GM19463 (cell line): ENCODE results near the gene PBX1.
"Not testable (repeated sequence)": the region's sequence is repeated elsewhere in the genome, so short reads cannot be mapped to it uniquely, and the experiment has no call there.

Experiments used
- ATAC-seq: cut with Tn5 transposase; IDR thresholded peaks from one replicate; pipeline ENCODE4 v1.9.1; 2021; ENCODE audit warnings: mild to moderate bottlenecking, moderate library complexity; ENCODE audit not compliant: unreplicated experiment

The PBX1 gene

DNA sequence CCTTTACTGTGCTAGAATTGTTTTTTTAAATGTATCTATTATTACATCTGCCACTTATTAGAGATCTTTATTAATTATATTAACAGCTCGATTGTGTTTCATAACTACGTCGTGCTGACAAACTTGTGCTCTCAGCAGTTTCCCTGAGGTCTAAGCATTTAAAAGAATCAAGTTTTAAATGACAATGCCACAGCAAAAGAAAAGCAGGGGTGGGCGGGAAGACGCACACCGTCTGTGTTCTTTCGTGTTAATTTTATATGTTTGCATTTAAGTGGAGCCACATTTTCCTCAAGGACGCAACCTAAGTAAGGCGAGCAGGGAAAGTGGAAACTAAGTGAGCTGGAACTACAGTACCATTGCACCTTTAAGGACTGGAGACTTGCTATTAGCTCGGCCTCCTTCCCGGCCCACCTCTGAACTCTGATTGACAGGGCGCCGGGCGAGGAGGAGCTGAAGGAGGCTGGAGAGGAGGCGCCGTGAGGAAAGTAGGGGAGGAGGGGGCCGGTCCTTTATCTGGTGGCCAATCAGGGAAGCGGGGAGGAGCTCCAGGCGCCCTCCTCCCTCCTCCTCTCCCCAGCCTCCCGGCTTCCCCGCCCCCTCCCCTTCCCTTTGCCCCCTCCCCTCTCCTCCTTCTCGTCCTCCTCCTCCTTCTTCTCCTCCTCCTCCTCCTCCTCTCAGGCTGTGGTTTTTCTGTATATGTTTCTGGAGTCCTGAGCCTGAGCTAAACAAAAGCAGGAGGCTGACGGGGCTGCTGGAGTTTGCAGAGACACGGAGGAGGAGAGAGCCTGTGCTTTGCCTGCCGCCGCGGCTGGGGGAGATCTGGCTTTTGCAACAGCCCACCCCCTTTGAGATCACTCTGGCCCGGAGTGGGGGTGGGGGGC, at the start of gene PBX1:
Gene PBX1, plus strand, starts transcription at position 724 of the 881 bp plus-strand sequence.
- ATAC-seq = peak; percentile 100

DNA sequence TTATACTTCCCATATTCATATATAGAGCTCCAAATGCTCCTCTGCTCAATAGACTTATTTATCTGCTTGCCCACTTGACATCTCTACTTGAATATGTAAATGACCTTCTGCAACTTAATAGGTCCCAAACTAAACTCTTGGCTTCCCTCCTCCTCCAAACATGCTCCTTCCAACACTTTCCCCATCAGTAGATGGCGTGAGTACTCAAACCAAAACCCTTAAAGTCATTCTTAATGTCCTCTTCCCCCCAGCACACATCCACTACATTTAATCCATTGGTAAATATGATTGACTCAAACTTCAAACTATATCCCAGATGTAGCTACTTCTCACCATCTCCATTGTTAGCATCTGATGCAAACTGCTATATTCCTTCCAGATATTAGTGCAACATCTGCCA, 48.5 kb upstream of the PBX1 start:
- no peak for ATAC-seq

DNA sequence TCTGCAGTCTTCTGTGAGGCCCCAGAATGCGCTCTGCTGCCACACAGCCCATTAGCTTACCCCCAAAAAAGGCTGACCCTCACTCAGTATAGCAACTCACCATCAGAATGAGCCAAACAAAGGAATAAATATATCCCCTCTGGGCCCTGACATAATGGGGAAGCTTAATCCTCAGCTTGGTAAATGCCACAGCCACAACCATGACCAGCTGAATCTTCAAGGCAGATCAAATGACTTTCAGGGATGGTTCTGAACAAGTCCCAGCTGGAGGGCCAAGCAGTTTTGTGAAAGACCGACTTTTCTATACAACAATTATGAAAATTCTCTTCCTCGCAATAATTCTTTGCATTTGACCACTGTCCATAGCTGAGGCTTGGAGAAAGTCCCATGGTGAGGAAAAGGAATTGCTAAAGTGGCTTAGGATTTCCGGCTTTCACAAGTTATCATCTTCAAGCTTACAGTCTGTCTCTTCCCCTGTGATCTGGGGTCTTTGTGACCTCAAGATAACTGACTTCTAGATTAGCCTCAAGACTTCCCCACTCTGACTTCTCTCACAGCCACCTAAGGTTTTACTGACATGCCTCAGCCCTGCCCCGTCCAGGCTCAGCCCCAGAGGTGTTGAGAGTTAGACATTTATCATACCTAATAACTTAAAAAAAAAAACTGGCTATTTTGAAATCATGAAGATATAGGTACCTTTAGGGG, 47.8 kb upstream of the PBX1 start:
- no peak for ATAC-seq

DNA sequence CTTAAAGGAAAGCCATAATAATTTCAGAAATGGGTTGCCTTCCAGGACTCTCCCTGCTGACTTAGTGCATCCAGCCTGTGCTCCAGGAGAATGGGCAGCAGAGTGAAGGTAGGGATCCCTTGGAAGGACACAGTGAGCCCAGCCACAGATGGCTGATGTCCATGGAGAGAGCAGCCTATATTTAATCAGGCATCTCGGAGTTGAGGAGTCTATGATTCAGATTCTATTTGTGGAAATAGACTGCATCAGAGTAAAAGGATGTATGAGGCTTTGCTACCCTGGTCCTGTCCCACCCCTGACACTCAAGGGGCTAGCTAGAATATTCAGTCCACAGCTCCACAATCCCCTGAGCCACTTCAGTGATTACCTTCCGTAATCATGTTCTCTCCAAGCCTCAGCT, 43.8 kb upstream of the PBX1 start:
- no peak for ATAC-seq

DNA sequence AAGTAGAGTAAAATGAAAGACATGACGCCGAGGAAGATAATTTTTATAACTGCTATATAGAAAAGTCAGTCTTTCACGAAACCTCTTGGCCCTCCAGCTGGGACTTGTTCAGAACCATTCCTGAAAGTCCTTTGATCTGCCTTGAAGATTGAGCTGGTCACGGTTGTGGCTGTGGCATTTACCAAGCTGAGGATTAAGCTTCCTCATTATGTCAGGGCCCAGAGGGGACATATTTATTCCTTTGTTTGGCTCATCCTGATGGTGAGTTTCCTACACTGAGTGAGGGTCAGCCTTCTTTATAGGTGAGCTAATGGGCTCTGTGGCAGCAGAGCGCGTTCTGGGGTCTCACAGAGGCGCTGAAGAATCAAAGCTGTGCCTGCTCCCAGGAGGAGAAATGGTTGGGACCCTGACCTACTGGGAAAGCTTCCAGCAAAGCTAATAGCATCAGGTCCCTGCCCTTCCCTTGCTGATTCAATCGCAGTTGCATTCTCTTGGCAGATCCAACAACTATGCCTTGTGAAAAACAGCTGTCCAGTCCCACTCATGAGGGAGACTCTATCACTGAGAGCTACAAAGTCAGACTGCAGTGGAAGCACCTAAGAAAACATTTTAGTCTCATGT, 43.2 kb upstream of the PBX1 start:
- no peak for ATAC-seq

DNA sequence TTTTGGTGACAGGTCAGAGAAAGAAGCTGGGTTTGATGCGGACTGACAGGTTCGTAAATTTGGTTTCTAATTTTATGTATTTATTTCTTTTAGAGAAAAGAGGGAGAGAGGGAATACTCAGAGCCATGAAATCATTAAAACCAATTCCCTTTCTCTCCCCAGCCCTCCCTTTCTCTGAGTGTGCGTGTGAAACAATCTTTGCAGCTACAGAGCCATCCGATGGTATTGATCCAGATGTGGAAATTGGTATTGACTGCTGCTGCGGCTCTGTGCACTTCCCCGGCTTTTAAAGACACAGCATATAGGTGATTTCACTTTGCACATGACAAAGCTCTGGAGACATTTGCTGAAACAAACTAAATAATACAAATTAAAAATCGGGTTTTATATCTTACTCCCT, 42.4 kb upstream of the PBX1 start:
- ATAC-seq = no peak

DNA sequence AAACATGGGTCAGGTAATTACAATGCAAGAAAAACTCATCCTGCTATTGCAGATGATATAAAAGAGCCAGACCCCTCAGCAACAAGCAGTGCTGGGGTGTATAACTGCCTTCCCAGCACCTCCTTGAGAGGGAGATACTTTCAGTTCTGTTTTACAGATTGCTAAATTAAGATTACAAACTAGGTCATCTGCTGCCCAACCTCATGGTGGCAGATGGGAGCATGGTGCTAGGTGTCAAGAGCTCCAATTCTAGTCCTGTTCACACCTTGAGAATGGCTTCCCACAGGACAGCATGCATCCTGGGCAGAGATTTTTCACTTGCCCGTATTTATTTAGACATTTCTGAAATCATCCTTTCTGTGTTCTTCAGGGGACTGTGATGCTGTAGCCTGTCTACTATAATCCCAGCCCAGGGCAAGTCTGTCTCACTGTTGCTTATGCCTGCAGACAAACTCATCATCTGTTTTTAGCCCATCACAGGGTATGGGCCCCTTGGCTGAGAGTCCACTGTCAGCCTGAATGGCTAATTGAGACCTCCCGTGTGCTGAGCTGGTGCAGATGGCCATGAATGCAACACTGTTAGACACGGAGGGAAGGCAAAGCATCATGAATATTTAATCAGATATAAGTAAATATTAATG, 40.2 kb upstream of the PBX1 start:
- ATAC-seq = no peak

DNA sequence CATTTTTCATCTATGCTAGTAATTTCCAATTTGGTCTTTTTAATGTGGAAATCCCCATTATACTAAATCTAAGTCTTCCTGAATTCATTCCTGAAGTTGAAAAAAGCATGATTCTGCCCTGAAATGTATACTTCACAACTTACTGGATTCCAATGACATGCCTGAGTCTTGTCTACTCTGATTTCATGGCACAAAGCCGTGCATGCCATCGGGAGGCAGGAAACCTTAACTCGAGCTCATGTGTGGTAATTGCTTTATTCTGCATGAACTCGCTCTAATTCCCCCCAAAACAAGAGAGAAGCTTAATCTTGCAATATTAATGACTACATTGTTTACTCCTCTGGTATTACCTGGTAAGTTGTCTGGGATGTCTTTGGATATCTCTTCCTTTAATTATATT, 39.6 kb upstream of the PBX1 start:
- ATAC-seq = no peak

DNA sequence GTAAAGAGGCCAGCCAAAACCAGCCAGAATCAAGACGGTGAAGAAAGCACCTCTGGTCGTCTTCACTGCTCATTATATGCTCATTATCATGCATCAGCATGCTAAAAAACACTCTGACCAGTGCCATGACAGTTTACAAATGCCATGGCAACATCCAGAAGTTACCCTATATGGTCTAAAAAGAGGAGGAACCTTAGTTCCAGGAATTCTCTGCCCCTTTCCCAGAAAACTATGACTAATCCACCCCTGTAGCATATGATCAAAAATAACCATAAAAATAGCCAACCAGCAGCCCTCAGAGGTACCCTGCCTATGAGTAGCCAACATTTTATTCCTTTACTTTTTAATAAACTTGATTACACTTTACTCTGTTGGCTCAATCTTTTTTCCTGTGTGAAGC, 34.2 kb upstream of the PBX1 start:
- ATAC-seq = no peak

DNA sequence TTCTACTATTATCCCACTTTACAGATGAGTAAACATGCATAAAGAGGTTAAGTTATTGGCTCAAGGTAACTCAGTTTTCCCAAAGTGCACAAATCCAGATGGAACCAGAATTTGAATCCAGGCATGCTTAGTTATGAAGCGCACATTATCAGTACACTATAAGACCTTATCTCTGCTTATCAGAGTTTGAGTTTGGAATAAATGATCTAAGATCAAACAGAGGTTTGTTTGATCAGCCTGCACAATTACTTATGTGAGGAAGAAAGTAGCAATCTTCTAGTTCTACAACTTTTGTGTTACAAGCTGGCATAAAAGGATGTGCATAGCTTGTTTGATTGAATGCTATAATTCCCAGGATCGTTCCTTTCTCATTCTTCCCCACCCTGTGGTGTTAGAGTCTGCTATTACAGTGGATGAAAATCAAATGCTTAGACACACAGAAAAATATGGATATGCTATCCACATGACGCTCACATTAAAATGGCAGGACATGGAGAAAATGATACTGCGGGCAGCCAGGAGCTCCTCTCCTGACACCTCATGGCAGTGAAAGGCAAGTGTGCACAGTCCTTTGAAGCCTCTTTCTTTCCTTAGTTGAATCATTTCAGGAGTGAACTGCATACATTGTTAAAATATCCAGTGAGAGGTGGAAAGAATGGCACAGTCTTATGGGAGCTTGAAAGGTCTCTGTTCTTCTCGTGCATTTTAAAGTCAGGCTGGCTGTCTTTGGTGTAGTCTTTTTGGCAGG, 23.9 kb upstream of the PBX1 start:
- ATAC-seq = no peak

DNA sequence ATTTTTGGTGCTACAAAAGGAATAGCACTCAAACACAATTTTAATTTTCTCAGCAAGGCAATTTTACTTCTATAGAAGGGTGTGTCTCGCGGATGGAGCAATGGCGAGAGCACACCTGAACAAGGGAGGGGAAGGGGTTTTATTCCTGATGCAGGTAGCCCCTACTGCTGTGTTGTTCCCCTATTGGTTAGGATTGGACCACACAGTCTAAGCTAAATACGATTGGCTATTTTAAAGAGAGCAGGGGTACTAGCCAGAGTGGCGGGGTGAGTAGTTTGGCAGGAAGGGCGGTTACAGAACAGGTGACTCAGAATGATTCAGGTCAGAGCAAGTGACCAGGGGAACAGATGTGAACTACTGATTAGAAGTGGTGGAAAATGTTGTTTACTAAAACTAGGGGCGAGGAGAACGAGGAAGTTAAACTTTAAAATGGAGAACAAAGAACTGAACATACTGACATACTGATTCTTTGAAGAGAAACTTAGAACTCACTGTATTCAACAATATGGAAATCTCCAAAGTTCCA, 6.5 kb upstream of the PBX1 start:
- not testable (repeated sequence) for ATAC-seq

DNA sequence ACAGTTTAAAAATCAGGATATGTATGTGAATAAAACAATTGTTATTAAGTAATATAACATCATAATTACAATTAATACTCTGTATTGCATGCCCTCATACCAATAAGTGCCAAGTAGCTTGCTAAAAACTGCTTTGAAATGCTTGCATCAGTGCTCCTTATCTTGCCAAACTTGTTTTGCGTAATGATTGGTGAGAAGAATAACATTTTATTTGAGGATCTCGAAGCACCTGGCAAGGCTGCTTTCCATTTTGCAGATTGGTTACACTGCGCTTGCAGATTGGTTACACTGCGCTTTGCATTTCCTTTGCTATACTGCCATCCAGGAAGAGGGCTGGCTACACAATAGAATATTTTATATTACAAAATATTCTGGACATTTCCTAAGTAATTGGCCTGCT, 1.7 kb upstream of the PBX1 start:
- ATAC-seq = no peak

DNA sequence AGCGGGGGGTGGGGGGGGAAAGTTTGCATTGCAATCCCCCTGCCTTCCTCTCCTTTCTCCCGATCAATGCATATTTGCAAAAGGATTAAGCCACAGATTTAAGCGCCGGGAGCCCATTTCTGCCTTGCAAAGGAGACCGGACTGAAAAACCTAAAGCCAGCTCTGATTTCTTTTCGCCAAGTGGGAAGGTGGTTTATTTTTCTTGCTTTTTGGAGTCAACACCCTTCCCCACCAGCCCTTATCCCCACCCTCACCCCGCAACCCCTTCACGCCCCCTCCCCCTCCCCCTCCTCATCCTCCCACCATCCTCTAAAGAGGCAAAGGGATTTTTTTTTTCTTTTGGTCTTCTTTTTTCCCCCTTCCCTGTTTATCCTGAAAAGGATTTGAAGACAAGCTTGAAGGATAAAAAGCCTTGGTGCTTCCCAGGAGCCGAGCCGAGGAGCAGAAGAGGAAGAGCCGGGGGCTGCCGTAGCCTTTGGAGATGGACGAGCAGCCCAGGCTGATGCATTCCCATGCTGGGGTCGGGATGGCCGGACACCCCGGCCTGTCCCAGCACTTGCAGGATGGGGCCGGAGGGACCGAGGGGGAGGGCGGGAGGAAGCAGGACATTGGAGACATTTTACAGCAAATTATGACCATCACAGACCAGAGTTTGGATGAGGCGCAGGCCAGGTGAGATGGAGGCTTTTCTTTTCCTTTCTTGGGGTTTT, 513 bp downstream of the PBX1 start:
- ATAC-seq = no peak

DNA sequence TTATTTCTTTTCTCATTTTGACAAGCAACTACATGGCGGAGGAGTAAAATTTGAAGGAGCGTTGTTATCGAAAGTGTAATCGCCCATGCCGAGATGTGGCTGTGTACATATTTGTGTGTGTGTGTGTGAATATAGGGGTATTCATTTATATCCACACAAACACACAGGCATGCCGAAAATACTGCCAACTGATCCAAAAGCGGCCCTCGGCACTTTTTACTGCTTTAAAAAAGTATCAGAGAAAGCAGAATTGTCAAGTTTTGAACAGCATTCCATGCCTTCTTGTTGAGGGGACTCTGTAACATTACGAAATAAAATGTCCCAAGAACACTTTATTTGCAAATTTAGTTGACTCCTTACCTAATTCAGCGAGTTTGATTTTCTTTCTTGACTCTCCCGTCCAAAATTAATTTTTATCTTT, 1.1 kb downstream of the PBX1 start:
- ATAC-seq = no peak

DNA sequence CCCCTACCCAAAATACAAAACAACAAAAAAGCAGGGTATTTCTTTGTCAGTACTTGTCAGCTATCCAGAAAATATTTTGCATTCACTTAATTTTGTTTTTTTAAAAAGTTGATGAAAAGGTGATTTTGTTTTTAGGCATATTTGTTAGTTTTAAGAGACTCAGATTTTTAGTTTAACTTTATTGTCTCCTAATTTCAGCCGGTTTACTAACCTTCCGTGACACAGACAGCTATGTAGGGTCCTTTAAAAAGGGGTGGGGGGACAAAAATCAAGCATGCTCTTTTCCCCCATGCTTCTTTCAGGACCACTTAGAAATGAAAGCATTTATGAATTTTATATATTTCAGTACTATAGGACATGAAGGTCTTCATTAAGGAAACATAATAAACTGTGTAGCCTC, 1.6 kb downstream of the PBX1 start:
- no peak for ATAC-seq

DNA sequence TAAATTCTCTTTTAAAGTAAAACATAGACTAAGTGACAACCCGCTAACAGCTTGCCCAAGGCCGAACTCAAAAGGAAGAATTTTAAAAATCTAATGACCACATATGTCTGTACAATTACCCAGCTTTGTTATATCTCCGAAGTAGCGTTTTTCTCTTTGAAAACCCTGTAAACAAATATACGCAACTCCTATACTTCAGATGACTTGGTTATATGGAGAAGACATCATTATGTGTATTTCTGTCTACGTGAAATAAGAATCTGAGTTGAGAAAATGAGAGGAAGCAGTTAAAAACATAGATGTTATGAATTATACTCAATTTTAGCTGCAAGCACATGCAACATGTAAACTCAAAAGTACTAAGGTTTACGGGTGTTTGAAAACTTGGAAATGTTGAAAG, 2.0 kb downstream of the PBX1 start:
- no peak for ATAC-seq

DNA sequence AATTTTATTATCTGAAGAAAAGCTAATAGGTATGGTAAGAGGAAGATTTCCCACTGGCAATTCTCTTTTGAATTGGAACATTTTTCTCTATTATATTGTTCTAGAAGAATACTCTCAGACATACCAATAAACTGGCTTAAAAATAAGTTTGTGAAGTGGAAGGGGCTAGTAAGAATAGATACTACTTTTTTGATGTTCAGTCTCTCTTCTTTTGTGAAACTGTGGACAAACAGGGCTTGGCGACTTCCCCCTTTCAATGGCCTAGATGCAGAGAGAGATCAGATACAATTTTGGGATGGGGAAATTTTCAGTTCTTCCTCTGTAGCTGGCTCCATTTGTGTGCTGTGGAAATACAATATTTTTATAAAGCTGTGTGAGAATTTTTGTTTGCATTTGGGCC, 2.5 kb downstream of the PBX1 start:
- ATAC-seq = no peak

DNA sequence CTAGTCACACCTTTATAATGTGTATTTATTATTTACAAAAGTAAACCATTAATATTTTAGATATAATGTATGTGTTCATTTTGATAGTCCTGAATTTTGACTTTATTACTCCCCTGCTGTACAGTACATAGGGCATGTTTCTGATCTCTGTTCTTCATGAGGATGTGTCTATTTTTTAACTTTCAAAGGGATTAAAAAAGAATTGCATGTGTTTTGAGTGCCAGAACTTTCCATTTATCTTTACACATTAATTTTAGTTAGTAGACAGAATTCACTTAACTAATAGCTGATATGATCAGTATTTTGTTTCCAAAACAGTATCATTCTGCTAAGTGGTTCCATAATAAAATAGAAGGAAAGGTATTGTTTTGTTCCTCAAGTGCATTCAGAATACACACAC, 3.1 kb downstream of the PBX1 start:
- ATAC-seq = no peak

DNA sequence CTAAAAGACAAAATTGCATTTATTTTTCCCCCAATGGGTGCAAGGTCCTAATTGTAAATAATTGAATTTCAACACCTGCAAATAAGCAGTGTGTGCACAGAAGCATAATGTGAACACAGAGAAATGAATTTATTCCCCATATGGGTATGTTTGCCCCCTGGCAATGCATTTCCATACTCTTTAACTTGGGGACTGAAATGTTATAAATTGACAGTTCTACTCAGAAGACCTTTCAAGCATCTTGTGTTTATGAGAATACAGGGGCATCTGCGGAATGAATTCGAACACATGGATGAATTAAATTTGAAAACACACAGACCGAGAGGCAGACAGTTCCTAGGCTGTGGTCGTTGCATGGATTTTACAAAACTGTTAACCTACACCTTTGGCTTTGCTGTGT, 3.5 kb downstream of the PBX1 start:
- no peak for ATAC-seq

DNA sequence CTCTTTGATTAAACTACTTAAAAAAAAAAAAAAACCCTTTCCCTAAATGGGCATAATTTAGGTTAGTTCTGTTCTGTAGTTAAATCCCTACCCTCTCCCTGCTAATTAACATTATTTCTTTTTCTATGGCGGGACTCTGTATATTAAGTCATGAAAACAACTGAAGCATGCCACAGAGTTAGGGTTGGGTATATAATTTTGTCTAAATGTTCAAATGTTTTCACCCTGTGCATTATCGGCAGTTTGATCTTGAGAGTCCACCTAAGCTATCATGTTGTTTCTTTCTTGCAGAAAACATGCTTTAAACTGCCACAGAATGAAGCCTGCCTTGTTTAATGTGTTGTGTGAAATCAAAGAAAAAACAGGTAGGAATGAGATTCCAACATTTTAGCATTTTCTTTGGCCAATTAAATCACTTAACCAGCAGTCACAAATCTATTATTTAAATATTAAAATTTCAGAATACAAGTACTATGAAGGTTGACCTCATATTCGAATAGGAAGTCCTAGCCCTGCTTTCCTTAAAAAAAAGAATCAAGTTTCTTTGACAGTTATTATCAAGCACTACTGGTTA, 4.0 kb downstream of the PBX1 start:
- no peak for ATAC-seq
